Adipocyte (in vitro differentiated cells): ENCODE measurements around the gene LMOD1.
A peak's percentile ranks its signal among the peaks of the same experiment; 100 is the strongest.

Experiments used
- DNase-seq: peaks from one replicate; pipeline ENCODE4 v3.0.0-alpha.2; 2015; ENCODE audit warnings: low read depth
- H3K27me3 ChIP-seq: replicated peaks from 2 replicates; pipeline ENCODE4 v1.7.0; 2013; ENCODE audit warnings: mild to moderate bottlenecking, low read length, moderate library complexity; ENCODE audit not compliant: control insufficient read depth, insufficient read depth
- H3K36me3 ChIP-seq: 2 replicates; pipeline ENCODE4 v1.7.0; 2013; ENCODE audit warnings: low read length, mild to moderate bottlenecking, moderate library complexity; ENCODE audit not compliant: control insufficient read depth, insufficient read depth, severe bottlenecking
- H3K4me1 ChIP-seq: 2 replicates; pipeline ENCODE4 v1.7.0; 2013; ENCODE audit warnings: mild to moderate bottlenecking, low read length, moderate library complexity; ENCODE audit not compliant: control insufficient read depth, insufficient read depth
- H3K4me3 ChIP-seq: 2 replicates; pipeline ENCODE4 v1.7.0; 2013; ENCODE audit warnings: mild to moderate bottlenecking, low read length, moderate library complexity
- H3K9ac ChIP-seq: 2 replicates; pipeline ENCODE4 v1.7.0; 2013; ENCODE audit warnings: mild to moderate bottlenecking, low read length, moderate library complexity
- H3K9me3 ChIP-seq: 2 replicates; pipeline ENCODE4 v1.7.0; 2013; ENCODE audit warnings: mild to moderate bottlenecking, low read length, moderate library complexity; ENCODE audit not compliant: control insufficient read depth

The LMOD1 gene

DNA sequence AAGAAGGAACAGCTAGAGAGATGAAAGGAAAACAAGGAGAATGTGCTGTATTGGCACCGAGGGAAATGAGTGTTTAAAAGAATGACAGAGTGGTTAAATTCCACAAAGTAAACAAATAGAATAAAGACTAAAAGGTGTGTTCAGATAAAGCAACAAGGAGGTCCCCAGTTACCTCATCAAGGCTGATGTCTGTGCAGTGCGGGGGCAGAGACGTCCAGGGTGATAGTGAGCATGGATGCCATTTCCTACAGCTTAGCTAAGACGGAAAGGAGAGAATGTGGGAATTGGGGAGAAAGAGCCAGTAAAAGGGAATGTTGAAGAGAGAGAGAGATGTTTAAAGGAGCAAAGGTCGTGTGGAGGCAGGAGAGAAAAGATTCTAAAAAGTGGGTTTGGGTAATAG, 15.5 kb downstream of the LMOD1 start:
- no peak for DNase-seq
- Histone ChIP-seq H3K4me3 (no peak overlapping the region), H3K9ac (no peak overlapping the region), H3K27me3 (no peaks in the 10 kb centered on the region), H3K4me1 (peaks cover 19% of the 10 kb centered on the region), H3K36me3 (peaks cover 26% of the 10 kb centered on the region), H3K9me3 (no peaks in the 10 kb centered on the region)

DNA sequence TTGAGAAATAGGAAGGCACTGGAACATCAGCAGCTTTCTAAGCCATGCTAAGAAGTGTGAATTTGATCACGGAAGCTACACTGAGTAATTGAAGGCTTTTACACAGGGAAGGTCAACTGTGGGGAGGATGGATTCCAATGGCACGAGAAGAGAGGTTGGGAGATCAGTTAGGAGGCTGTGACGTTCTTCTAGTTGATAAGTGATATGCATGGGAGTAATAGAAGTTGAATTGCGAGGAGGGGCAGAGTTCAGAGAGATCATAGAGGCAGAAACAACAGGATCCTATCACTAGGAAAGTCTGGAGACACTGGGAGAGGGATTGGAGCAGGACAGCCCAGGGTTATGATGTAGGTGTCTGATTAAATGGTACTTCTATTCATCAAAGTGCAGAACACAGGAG, 16.2 kb downstream of the LMOD1 start:
- Histone ChIP-seq H3K36me3 (peaks cover 26% of the 10 kb centered on the region), H3K4me1 (peaks cover 19% of the 10 kb centered on the region), H3K4me3 (no peak overlapping the region), H3K9ac (no peak overlapping the region), H3K9me3 (no peaks in the 10 kb centered on the region), H3K27me3 (no peaks in the 10 kb centered on the region)
- no peak for DNase-seq

- DNase-seq, result no peak
- Histone ChIP-seq H3K36me3 (peaks cover 26% of the 10 kb centered on the region), H3K9me3 (no peaks in the 10 kb centered on the region), H3K4me3 (no peak overlapping the region), H3K4me1 (peaks cover 10% of the 10 kb centered on the region), H3K27me3 (no peaks in the 10 kb centered on the region), H3K9ac (no peak overlapping the region)
These were observed 18.1 kb downstream of the LMOD1 start for GRCh38 chr1:201928266-201928665.

DNA sequence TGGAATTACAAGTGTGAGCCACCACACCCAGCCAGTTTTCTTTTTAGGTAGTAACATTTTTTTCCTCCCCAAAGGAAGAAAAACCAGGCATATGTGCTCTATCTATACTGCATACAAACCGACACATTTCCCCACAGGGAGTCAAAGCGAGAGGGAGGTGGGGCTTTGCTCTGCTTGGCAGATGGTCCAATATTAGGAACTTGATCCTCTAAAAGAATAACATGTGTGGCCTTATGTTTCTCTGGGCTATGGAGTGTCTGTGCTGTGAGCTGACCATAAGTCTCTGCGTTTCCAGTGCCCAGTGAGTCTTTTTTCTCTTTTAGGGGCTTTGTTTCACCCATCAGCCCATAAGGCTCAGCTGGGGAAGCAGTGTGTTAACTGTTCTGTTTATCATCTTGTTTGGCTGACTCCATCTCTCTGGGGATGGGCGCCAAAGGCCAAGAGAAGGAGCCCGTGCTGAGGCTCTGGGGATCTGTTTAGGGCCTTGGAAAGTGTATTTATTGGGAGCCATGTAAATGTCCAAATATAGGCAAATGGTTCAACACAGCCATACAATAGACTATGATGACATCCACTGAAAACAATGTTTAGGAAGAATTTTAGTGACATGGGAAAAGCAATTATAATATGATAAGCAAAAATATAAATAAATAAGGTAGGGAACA, 20.2 kb downstream of the LMOD1 start:
- Histone ChIP-seq H3K9me3 (peaks cover 4% of the 10 kb centered on the region), H3K36me3 (peaks cover 20% of the 10 kb centered on the region), H3K4me3 (no peak overlapping the region), H3K27me3 (no peaks in the 10 kb centered on the region), H3K4me1 (peaks cover 10% of the 10 kb centered on the region), H3K9ac (no peak overlapping the region)
- DNase-seq, result no peak

- no peak overlapping the region for H3K9ac ChIP-seq
- H3K27me3 ChIP-seq, result no peaks in the 10 kb centered on the region
- H3K36me3 ChIP-seq, result peaks cover 13% of the 10 kb centered on the region
- H3K9me3 ChIP-seq, result peaks cover 4% of the 10 kb centered on the region
- no peak for DNase-seq
- H3K4me1 ChIP-seq, result peaks cover 13% of the 10 kb centered on the region
- no peak overlapping the region for H3K4me3 ChIP-seq
These were observed 21.1 kb downstream of the LMOD1 start for GRCh38 chr1:201925301-201925567.

DNA sequence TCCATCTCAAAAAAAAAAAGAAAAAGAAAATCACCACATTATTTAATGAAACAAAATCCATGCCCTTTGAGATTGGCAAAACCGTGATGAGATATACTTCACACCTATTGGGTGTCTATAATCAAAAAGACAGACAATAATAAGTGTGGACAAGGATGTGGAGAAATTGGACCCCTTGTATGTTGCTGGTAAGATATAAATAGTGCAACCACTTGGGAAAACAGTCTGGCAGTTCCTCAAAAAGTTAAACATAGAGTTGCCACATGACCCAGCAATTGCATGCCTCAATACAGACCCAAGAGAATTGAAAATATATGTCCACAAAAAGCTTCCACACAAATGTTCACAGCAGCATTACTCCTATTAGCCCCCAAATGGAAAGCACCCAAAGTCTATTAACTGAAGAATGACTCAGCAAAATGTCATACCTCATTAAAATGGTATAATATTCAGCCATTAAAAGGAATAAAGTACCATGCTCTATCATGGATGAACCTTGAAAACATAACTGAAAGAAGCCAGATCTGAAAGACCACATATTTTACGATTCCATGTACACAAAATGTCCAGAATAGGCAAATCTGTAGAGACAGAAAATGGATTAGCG, 24.3 kb downstream of the LMOD1 start:
- H3K36me3 ChIP-seq, result peaks cover 2% of the 10 kb centered on the region
- no peak for DNase-seq
- H3K27me3 ChIP-seq, result no peaks in the 10 kb centered on the region
- H3K9ac ChIP-seq, result no peak overlapping the region
- H3K4me3 ChIP-seq, result no peak overlapping the region
- peaks cover 4% of the 10 kb centered on the region for H3K9me3 ChIP-seq
- peaks cover 37% of the 10 kb centered on the region for H3K4me1 ChIP-seq

- no peak for DNase-seq
- peaks cover 4% of the 10 kb centered on the region for H3K9me3 ChIP-seq
- peak overlapping the region; percentile 84 for H3K9ac ChIP-seq
- peaks cover 2% of the 10 kb centered on the region for H3K36me3 ChIP-seq
- peaks cover 62% of the 10 kb centered on the region for H3K4me1 ChIP-seq
- no peaks in the 10 kb centered on the region for H3K27me3 ChIP-seq
- peak overlapping the region; percentile 39 for H3K4me3 ChIP-seq
These were observed 28.0 kb downstream of the LMOD1 start for GRCh38 chr1:201918343-201918742.

- DNase-seq, result peak; percentile 52
- Histone ChIP-seq H3K4me3 (peak overlapping the region; percentile 39), H3K9ac (peak overlapping the region; percentile 84), H3K36me3 (peaks cover 2% of the 10 kb centered on the region), H3K27me3 (no peaks in the 10 kb centered on the region), H3K4me1 (peaks cover 69% of the 10 kb centered on the region), H3K9me3 (peaks cover 4% of the 10 kb centered on the region)
These were observed 28.9 kb downstream of the LMOD1 start for GRCh38 chr1:201917362-201918033.

- Histone ChIP-seq H3K27me3 (no peaks in the 10 kb centered on the region), H3K4me3 (peak overlapping the region; percentile 39), H3K36me3 (no peaks in the 10 kb centered on the region), H3K9me3 (no peaks in the 10 kb centered on the region), H3K9ac (peak overlapping the region; percentile 84), H3K4me1 (peaks cover 73% of the 10 kb centered on the region)
- peak; percentile 88 for DNase-seq
These were observed 29.6 kb downstream of the LMOD1 start for GRCh38 chr1:201916649-201917249.

GRCh38 chr1:201914456-201915235, 31.7 kb downstream of the LMOD1 start:
- Histone ChIP-seq H3K4me3 (no peak overlapping the region), H3K9ac (no peak overlapping the region), H3K27me3 (no peaks in the 10 kb centered on the region), H3K9me3 (no peaks in the 10 kb centered on the region), H3K4me1 (peaks cover 69% of the 10 kb centered on the region), H3K36me3 (no peaks in the 10 kb centered on the region)
- no peak for DNase-seq

DNA sequence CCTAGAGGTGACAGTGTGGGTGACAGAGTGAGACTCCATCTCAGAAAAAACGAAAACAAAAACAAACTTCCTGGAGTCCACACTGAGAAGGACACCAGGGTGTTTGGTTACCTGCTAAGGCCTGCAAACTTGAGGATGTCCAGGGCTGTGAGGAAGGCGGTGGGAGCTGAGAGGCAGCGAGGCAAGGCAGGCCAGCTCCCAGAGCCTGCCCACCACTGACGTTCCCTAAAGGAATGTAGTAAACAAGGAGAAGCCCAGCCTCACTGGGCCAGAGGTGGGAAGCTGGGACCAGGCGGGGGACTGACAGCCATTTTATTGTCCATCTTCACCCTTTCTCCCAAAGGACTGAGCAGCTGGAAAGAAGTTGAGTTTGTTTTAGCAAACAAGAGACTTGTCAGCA, 33.5 kb downstream of the LMOD1 start:
- no peak for DNase-seq
- Histone ChIP-seq H3K4me3 (no peak overlapping the region), H3K4me1 (peaks cover 54% of the 10 kb centered on the region), H3K9ac (peak overlapping the region; percentile 63), H3K36me3 (no peaks in the 10 kb centered on the region), H3K27me3 (no peaks in the 10 kb centered on the region), H3K9me3 (no peaks in the 10 kb centered on the region)
